K562 (cell line): ENCODE results near the gene PRLH. TPM values are rescaled to one million over a fixed set of nuclear protein-coding genes. Genes with fewer than 3 reads are reported as not detected.

ENCODE experiments used
- ATAC-seq: fragments of 200-7000 bp; cut with Tn5 transposase; 3 replicates; pipeline ENCODE4 v1.9.1; 2020; ENCODE audit warnings: moderate library complexity
- BruUV-seq: library from RNA; stranded (reverse); fragments of 400-500 nt; replicated peaks from 2 replicates; lab custom pipeline; 2021; lab: Mats Ljungman, UMichigan
- CTCF ChIA-PET: fragments of 300-600 bp; formaldehyde crosslinking; extraction: SDS; loops from one replicate; lab custom pipeline; 2021; ENCODE audit warnings: low intra/inter-chr PET ratio; lab: Yijun Ruan, JAX
- POLR2A ChIA-PET: fragments of 300-600, 350-650 bp; sonication (Branson Sonifier 250); formaldehyde crosslinking; extraction: SDS; loops from one replicate; lab custom pipeline; 2021; ENCODE audit warnings: antibody characterized with exemption, inconsistent platforms; lab: Yijun Ruan, JAX
- DNase-seq, 4 experiments: peaks; one replicate each; pipeline versions ENCODE4 v3.0.0 to v3.0.0-alpha.2; 2011 to 2018; ENCODE audit warnings: low spot score in 3 of 4, mixed read lengths in 3 of 4; ENCODE audit errors: extremely low read depth in 1 of 4
- FAIRE-seq: peaks from 2 replicates; lab custom pipeline; 2011; peaks lifted over from hg19 to GRCh38; lab: Jason Lieb, UNC
- H2AFZ ChIP-seq: 2 replicates; pipeline ENCODE4 v1.6.0; 2011; ENCODE audit warnings: low read depth, low read length, control low read depth, inconsistent platforms
- H3K27ac ChIP-seq: fragments of 200-600 bp; 3 replicates; pipeline ENCODE4 v1.8.0; 2011; ENCODE audit warnings: low read depth, mild to moderate bottlenecking, control low read depth, inconsistent platforms, low read length, moderate library complexity, mixed read lengths; ENCODE audit errors: extremely low read depth
- H3K27me3 ChIP-seq, 2 experiments: fragments of 300-600 bp in 1 of 2; 2 replicates in 1 of 2; 3 replicates in 1 of 2; pipeline versions ENCODE4 v1.6.0 to v1.8.0; 2011; ENCODE audit warnings: inconsistent platforms in 2 of 2, low read length in 2 of 2, mild to moderate bottlenecking in 1 of 2, mixed read lengths in 1 of 2, moderate library complexity in 1 of 2; ENCODE audit not compliant: control insufficient read depth in 2 of 2, insufficient read depth in 2 of 2
- H3K36me3 ChIP-seq: fragments of 300-600 bp; 3 replicates; pipeline ENCODE4 v1.8.0; 2011; ENCODE audit warnings: mild to moderate bottlenecking, low read length, inconsistent platforms; ENCODE audit not compliant: control insufficient read depth, insufficient read depth
- H3K4me1 ChIP-seq, 2 experiments: fragments of 200-600 bp in 1 of 2; replicated peaks in 1 of 2; 2 replicates in 1 of 2; 3 replicates in 1 of 2; pipeline versions ENCODE4 v1.5.1 to v1.8.0; 2011; ENCODE audit warnings: inconsistent platforms in 2 of 2, low read length in 2 of 2, mild to moderate bottlenecking in 1 of 2, mixed read lengths in 1 of 2, moderate library complexity in 1 of 2; ENCODE audit not compliant: control insufficient read depth in 2 of 2, insufficient read depth in 2 of 2
- H3K4me2 ChIP-seq: 2 replicates; pipeline ENCODE4 v1.6.1; 2011; ENCODE audit warnings: low read length, control low read depth, inconsistent platforms, mixed read lengths; ENCODE audit not compliant: insufficient read depth
- H3K4me3 ChIP-seq: fragments of 200-600 bp; sonication (generic), shearing (Covaris generic); 2 replicates; pipeline ENCODE4 v1.5.1; 2016; ENCODE audit warnings: control low read depth, inconsistent platforms
- H3K79me2 ChIP-seq: fragments of 200-600 bp; 3 replicates; pipeline ENCODE4 v1.8.0; 2011; ENCODE audit warnings: low read length, inconsistent platforms; ENCODE audit not compliant: control insufficient read depth, insufficient read depth
- H3K9ac ChIP-seq, 2 experiments: 2 replicates each; pipeline versions ENCODE4 v1.6.0 to v1.6.1; 2011; ENCODE audit warnings: low read depth in 2 of 2, low read length in 2 of 2, control low read depth in 1 of 2, inconsistent platforms in 1 of 2, mild to moderate bottlenecking in 1 of 2, mixed read lengths in 1 of 2; ENCODE audit not compliant: insufficient read depth in 1 of 2
- H3K9me1 ChIP-seq: one replicate; pipeline ENCODE4 v1.6.0; 2011; ENCODE audit warnings: inconsistent platforms, mild to moderate bottlenecking, low read length, moderate library complexity; ENCODE audit not compliant: control insufficient read depth, insufficient read depth
- H3K9me3 ChIP-seq: replicated peaks from 2 replicates; pipeline ENCODE4 v1.5.1; 2011; ENCODE audit warnings: low read depth, low read length, inconsistent platforms; ENCODE audit not compliant: control insufficient read depth, insufficient read depth
- H4K20me1 ChIP-seq: replicated peaks from 2 replicates; pipeline ENCODE4 v1.6.1; 2011; ENCODE audit warnings: low read length, inconsistent platforms, mixed read lengths; ENCODE audit not compliant: control insufficient read depth, insufficient read depth
- CHD4 ChIP-seq: fragments of 200-600 bp; sonication (generic); IDR thresholded peaks from 3 replicates; pipeline ENCODE4 v1.6.1; 2012; ENCODE audit warnings: low read depth, mild to moderate bottlenecking, mixed read lengths, low read length, inconsistent platforms; ENCODE audit not compliant: insufficient read depth, insufficient replicate concordance, poor library complexity, severe bottlenecking
- HCFC1 ChIP-seq: IDR thresholded peaks from 2 replicates; pipeline ENCODE4 v1.6.1; 2012; ENCODE audit warnings: low read depth, low read length, improper control_type of control experiment
- SPI1 ChIP-seq: IDR thresholded peaks from 2 replicates; pipeline ENCODE4 v1.6.1; 2011; ENCODE audit warnings: low read depth, low read length, control low read depth, borderline replicate concordance
- STAT5A ChIP-seq: IDR thresholded peaks from 2 replicates; pipeline ENCODE4 v1.6.1; 2012; ENCODE audit warnings: low read length, inconsistent platforms, borderline replicate concordance
- ZNF3 ChIP-seq: fragments of 250-450 bp; sonication (Bioruptor Pico); IDR thresholded peaks from 2 replicates; pipeline ENCODE4 v1.5.0; 2021; ENCODE audit warnings: mild to moderate bottlenecking, moderate library complexity
- ZNF511 ChIP-seq: sonication (generic); formaldehyde crosslinking; IDR thresholded peaks from 2 replicates; pipeline ENCODE4 v1.8.0; 2022; ENCODE audit warnings: mild to moderate bottlenecking, missing genetic modification reagents
- WGBS: fragments of 100-300 bp; shearing (Covaris generic); methylation state at CpG from one replicate; pipeline ENCODE4 v1.1.6; 2016; ENCODE audit warnings: low coverage, mixed read lengths; ENCODE audit not compliant: insufficient coverage; ENCODE audit errors: missing lambda C conversion rate; 5-methylcytosine and 5-hydroxymethylcytosine counted together
- in situ Hi-C: fragments of 300-500 bp; cut with MboI; formaldehyde crosslinking; loops from 4 replicates; pipeline ENCODE4 v1.15.0; 2018; ENCODE audit warnings: inconsistent platforms, mixed read lengths
- intact Hi-C: fragments of 100-400 bp; cut with micrococcal nuclease; formaldehyde crosslinking; loops from 2 replicates; pipeline ENCODE4 v1.14.2; 2022
- polyA plus RNA-seq, 8 experiments: library from polyadenylated mRNA; depleted of rRNA in 4 of 8; stranded (reverse) in 5 of 8; unstranded in 3 of 8; fragments of >200 nt; fragmentation: Nextera tagmentation in 2 of 8; fragmentation: Illumina TruSeq in 1 of 8; extraction: Ambion mirVana in 2 of 8; extraction: Trizol in 1 of 8; gene quantifications; 2 replicates each; pipeline versions ENCODE4 v1.2.1 to v1.2.3, GENCODE V29; 2011 to 2014; ENCODE audit warnings: inconsistent platforms in 1 of 8, missing spikeins in 1 of 8
- total RNA-seq, 7 experiments: library from RNA; depleted of rRNA in 6 of 7; stranded (reverse); fragments of >200 nt in 6 of 7; fragmentation: Illumina TruSeq in 2 of 7; extraction: Trizol in 2 of 7; gene quantifications; 2 replicates each; pipeline versions ENCODE4 v1.2.1 to v1.2.3, GENCODE V29; 2011 to 2021; ENCODE audit warnings: low replicate concordance in 1 of 7

Gene PRLH
- total and polyA plus RNA-seq, 9 of the 15 experiments (the other 6 are each of a cell fraction or from before 2014, with no cell fraction given) = not detected

- Histone ChIP-seq H3K4me3 (no peak overlapping the region), H3K9me3 (no peaks in the 10 kb centered on the region), H3K36me3 (no peaks in the 10 kb centered on the region), H3K4me1 (peaks cover 0 to 5% of the 10 kb centered on the region in 2 experiments; a peak in 2 of 5 replicates), H3K27ac (no peak overlapping the region), H3K9ac (no peak overlapping the region), H3K27me3 (peaks cover 4 to 62% of the 10 kb centered on the region in 2 experiments; a peak in 3 of 5 replicates), H4K20me1 (no peaks in the 10 kb centered on the region), H3K4me2 (no peak overlapping the region), H3K9me1 (no peaks in the 10 kb centered on the region), H3K79me2 (no peaks in the 10 kb centered on the region), H2AFZ (no peak overlapping the region)
- WGBS = 0% methylated on average over 9 of the region's 9 CpGs
- no TSS peak for BruUV-seq
- CTCF ChIA-PET = interaction anchor here (1.0 kb wide), 1 partner anchor 64 kb away, joined by 3 read pairs; no protein-coding TSS in a partner anchor
- in situ Hi-C loops (loop anchor here (10.0 kb wide), 1 partner anchor 422 kb away; no protein-coding TSS in a partner anchor), intact Hi-C loops (no loop called here)
- POLR2A ChIA-PET = no interaction called here
- FAIRE-seq = no peak
- TF ChIP-seq STAT5A (no peak), HCFC1 (no peak), CHD4 (no peak), ZNF511 (CRISPR knock-in tag) (no peak), SPI1 (no peak), ZNF3 (CRISPR knock-in tag) (no peak)
- no peak for DNase-seq
- no peak for ATAC-seq
These were observed 10.6 kb downstream of the PRLH start for GRCh38 chr2:237576974-237577373.
